Measurements from ENCODE around the gene PTBP1.

PTBP1 gene

DNA sequence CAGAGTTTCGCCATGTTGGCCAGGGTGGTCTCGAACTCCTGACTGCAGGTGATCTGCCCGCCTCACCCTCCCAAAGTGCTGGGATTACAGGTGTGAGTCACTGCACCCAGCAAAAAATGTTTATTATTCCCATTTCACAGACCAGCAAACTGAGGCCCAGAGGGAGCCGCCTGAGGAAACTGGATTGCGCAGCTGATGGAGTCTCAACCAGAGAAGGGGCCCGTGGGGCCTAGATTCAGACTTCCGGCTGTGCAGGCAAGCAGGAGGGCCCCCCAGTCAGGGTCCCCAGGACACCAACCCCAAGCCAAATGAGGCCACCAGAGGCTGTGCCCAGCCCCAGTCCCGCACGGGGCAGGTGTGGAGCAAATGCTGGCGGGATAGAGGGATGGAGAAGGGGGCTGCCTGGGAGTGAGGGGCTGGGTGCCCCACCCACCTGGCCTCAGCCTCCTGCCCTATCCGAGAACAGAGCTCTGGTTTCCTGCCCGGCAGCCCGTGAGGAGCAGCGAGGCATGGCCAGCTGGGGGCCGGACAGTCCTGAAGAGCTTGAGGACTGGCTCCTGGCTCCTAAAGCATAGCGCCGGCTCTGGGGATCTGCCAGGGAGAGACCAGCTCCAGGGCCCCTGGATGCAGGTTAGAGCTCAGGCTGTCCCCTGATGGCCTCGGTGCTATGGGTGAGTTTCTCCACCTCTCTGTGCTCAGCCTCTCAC, 24.4 kb upstream of the PTBP1 start:
- no peak for DNase-seq
- no peaks in the 10 kb centered on the region for H3K4me1 ChIP-seq (ENCODE audit: low read length)
- H3K27ac ChIP-seq (ENCODE audit: low read length) = no peak overlapping the region
- H3K4me3 ChIP-seq (ENCODE audit: low read length) = no peak overlapping the region
- peaks cover 59% of the 10 kb centered on the region for H3K27me3 ChIP-seq (replicated peaks; ENCODE audit: insufficient read depth, low read length)
- no peak overlapping the region for H3K9ac ChIP-seq (ENCODE audit: low read length)
- no peaks in the 10 kb centered on the region for H3F3A ChIP-seq (ENCODE audit: insufficient read depth, low read length)
- no peak overlapping the region for H2AFZ ChIP-seq (ENCODE audit: low read length)
- H3K4me2 ChIP-seq (ENCODE audit: low read depth, low read length) = no peak overlapping the region
- no peaks in the 10 kb centered on the region for H3K9me3 ChIP-seq (replicated peaks; ENCODE audit: insufficient read depth, low read length)
- H3K36me3 ChIP-seq (replicated peaks; ENCODE audit: insufficient read depth, low read length) = no peaks in the 10 kb centered on the region
- H3K9me2 ChIP-seq (replicated peaks; ENCODE audit: insufficient read depth, low read length) = no peaks in the 10 kb centered on the region
- H3K79me2 ChIP-seq (ENCODE audit: low read length) = no peaks in the 10 kb centered on the region
- no peaks in the 10 kb centered on the region for H4K20me1 ChIP-seq (ENCODE audit: insufficient read depth, low read length)
- TF ChIP-seq, protein P1, sequence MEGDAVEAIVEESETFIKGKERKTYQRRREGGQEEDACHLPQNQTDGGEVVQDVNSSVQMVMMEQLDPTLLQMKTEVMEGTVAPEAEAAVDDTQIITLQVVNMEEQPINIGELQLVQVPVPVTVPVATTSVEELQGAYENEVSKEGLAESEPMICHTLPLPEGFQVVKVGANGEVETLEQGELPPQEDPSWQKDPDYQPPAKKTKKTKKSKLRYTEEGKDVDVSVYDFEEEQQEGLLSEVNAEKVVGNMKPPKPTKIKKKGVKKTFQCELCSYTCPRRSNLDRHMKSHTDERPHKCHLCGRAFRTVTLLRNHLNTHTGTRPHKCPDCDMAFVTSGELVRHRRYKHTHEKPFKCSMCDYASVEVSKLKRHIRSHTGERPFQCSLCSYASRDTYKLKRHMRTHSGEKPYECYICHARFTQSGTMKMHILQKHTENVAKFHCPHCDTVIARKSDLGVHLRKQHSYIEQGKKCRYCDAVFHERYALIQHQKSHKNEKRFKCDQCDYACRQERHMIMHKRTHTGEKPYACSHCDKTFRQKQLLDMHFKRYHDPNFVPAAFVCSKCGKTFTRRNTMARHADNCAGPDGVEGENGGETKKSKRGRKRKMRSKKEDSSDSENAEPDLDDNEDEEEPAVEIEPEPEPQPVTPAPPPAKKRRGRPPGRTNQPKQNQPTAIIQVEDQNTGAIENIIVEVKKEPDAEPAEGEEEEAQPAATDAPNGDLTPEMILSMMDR (IDR thresholded peaks at IDR 0.05; ENCODE audit: low read length) = no peak
- TF ChIP-seq EZH2phosphoT487 (IDR thresholded peaks at IDR 0.05; ENCODE audit: low read length) = no peak
- TF ChIP-seq EZH2 (optimal IDR thresholded peaks at IDR 0.05; ENCODE audit: low read depth, low read length) = no peak

DNA sequence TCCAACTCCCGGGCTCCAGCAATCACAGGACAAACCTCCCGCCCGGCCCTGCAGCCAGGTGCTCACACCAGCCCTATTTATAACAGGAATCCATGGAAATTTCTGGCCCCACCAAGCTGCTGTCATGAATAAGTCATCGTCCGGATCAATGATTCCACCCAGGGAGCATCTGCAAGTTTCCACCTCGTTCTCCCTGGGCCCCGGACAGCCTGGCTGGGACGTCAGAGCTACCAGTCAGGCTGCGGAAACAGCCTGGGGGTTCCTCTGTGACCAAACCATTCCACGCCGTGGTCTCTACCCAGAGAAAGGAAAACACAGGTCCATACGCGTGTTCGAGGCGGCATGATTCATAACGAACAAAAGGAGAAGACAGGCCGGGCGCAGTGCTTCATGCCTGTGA, 20.7 kb upstream of the PTBP1 start:
- Histone ChIP-seq H3F3A (ENCODE audit: insufficient read depth, low read length) (no peaks in the 10 kb centered on the region), H3K36me3 (replicated peaks; ENCODE audit: insufficient read depth, low read length) (no peaks in the 10 kb centered on the region), H3K27me3 (replicated peaks; ENCODE audit: insufficient read depth, low read length) (peaks cover 81% of the 10 kb centered on the region), H3K4me3 (ENCODE audit: low read length) (no peak overlapping the region), H4K20me1 (ENCODE audit: insufficient read depth, low read length) (no peaks in the 10 kb centered on the region), H3K9me2 (replicated peaks; ENCODE audit: insufficient read depth, low read length) (no peaks in the 10 kb centered on the region), H3K79me2 (ENCODE audit: low read length) (no peaks in the 10 kb centered on the region), H2AFZ (ENCODE audit: low read length) (no peak overlapping the region), H3K4me2 (ENCODE audit: low read depth, low read length) (no peak overlapping the region), H3K27ac (ENCODE audit: low read length) (no peak overlapping the region), H3K9me3 (replicated peaks; ENCODE audit: insufficient read depth, low read length) (no peaks in the 10 kb centered on the region), H3K9ac (ENCODE audit: low read length) (no peak overlapping the region), H3K4me1 (ENCODE audit: low read length) (no peaks in the 10 kb centered on the region)
- TF ChIP-seq EZH2phosphoT487 (IDR thresholded peaks at IDR 0.05; ENCODE audit: low read length) = no peak
- TF ChIP-seq, protein P1 (IDR thresholded peaks at IDR 0.05; ENCODE audit: low read length) = no peak
- no peak for DNase-seq

GRCh38 chr19:778910-779653, 18.2 kb upstream of the PTBP1 start:
- Histone ChIP-seq H3K9me2 (replicated peaks; ENCODE audit: insufficient read depth, low read length) (no peaks in the 10 kb centered on the region), H3K4me2 (ENCODE audit: low read depth, low read length) (no peak overlapping the region), H4K20me1 (ENCODE audit: insufficient read depth, low read length) (no peaks in the 10 kb centered on the region), H3K27ac (ENCODE audit: low read length) (no peak overlapping the region), H3K27me3 (replicated peaks; ENCODE audit: insufficient read depth, low read length) (peaks cover 88% of the 10 kb centered on the region), H2AFZ (ENCODE audit: low read length) (no peak overlapping the region), H3K4me3 (ENCODE audit: low read length) (no peak overlapping the region), H3K4me1 (ENCODE audit: low read length) (no peaks in the 10 kb centered on the region), H3K79me2 (ENCODE audit: low read length) (no peaks in the 10 kb centered on the region), H3F3A (ENCODE audit: insufficient read depth, low read length) (no peaks in the 10 kb centered on the region), H3K9ac (ENCODE audit: low read length) (no peak overlapping the region), H3K9me3 (replicated peaks; ENCODE audit: insufficient read depth, low read length) (no peaks in the 10 kb centered on the region), H3K36me3 (replicated peaks; ENCODE audit: insufficient read depth, low read length) (no peaks in the 10 kb centered on the region)
- DNase-seq = no peak
- TF ChIP-seq, protein P1 (IDR thresholded peaks at IDR 0.05; ENCODE audit: low read length) = no peak
- TF ChIP-seq EZH2phosphoT487 (IDR thresholded peaks at IDR 0.05; ENCODE audit: low read length) (no peak), EZH2 (optimal IDR thresholded peaks at IDR 0.05; ENCODE audit: low read depth, low read length) (no peak)

All from MM.1S (cell line).